22Rv1 (cell line): Measurements from ENCODE around the gene TTC12.

Experiments used
- ZFX ChIP-seq: fragments of 450-650 bp; IDR thresholded peaks from 2 replicates; pipeline ENCODE4 v1.6.1; 2017; ENCODE audit warnings: antibody characterized with exemption, borderline replicate concordance
- TF ChIP-seq, protein P1 (sequence below): fragments of 450-650 bp; IDR thresholded peaks from 2 replicates; pipeline ENCODE4 v1.5.1; 2017; ENCODE audit warnings: mild to moderate bottlenecking

DNA sequence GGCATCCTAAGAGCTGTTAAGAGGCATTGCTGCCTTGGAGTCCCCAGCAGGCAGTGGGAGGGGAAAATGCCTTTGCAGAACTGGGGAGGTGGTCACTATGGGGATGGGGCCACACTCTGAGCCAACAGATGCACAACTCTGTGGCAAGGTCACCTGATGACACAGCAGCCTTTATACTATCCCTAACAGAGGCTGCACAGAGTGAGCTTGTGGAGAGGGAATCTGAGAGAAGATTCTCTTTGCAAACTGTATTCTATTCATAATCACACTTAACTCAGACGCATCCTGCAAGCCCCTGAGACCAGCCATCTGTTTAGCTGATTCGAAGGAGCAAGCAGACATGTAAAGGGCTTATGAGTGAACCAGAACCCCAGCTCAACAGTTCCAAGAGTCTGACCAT, 49.0 kb upstream of the TTC12 start:
- TF ChIP-seq, protein P1, sequence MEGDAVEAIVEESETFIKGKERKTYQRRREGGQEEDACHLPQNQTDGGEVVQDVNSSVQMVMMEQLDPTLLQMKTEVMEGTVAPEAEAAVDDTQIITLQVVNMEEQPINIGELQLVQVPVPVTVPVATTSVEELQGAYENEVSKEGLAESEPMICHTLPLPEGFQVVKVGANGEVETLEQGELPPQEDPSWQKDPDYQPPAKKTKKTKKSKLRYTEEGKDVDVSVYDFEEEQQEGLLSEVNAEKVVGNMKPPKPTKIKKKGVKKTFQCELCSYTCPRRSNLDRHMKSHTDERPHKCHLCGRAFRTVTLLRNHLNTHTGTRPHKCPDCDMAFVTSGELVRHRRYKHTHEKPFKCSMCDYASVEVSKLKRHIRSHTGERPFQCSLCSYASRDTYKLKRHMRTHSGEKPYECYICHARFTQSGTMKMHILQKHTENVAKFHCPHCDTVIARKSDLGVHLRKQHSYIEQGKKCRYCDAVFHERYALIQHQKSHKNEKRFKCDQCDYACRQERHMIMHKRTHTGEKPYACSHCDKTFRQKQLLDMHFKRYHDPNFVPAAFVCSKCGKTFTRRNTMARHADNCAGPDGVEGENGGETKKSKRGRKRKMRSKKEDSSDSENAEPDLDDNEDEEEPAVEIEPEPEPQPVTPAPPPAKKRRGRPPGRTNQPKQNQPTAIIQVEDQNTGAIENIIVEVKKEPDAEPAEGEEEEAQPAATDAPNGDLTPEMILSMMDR, result no peak
- TF ChIP-seq ZFX, result no peak
